SK-N-SH treated with all-trans-retinoic acid at 6 μM for 48 hours (cell line): ENCODE measurements around the gene LANCL3.

ENCODE experiments used
- ATAC-seq: fragments of 200-7000 bp; cut with Tn5 transposase; 3 replicates; pipeline ENCODE4 v1.9.1; 2020; ENCODE audit warnings: mild to moderate bottlenecking, moderate library complexity
- ARNTL ChIP-seq: fragments of 450-650 bp; formaldehyde crosslinking; IDR thresholded peaks from 2 replicates; pipeline ENCODE4 v1.5.0; 2020; ENCODE audit warnings: low read depth, mild to moderate bottlenecking, moderate library complexity, borderline replicate concordance
- BACH2 ChIP-seq: fragments of 250-450 bp; sonication (Bioruptor Pico); IDR thresholded peaks from 2 replicates; pipeline ENCODE4 v1.9.0; 2021; ENCODE audit warnings: mild to moderate bottlenecking, borderline replicate concordance
- CREB5 ChIP-seq: fragments of 250-450 bp; sonication (Bioruptor Pico); IDR thresholded peaks from 2 replicates; pipeline ENCODE4 v1.5.1; 2020; ENCODE audit warnings: low read depth, mild to moderate bottlenecking, moderate library complexity
- CSDC2 ChIP-seq: fragments of 250-450 bp; sonication (Bioruptor Pico); IDR thresholded peaks from 2 replicates; pipeline ENCODE4 v1.5.0; 2020; ENCODE audit warnings: mild to moderate bottlenecking, moderate library complexity
- ESRRG ChIP-seq: fragments of 250-450 bp; sonication (Bioruptor Pico); IDR thresholded peaks from 2 replicates; pipeline ENCODE4 v1.6.1; 2021; ENCODE audit warnings: mild to moderate bottlenecking
- GLIS3 ChIP-seq: fragments of 250-450 bp; sonication (Bioruptor Pico); IDR thresholded peaks from 2 replicates; pipeline ENCODE4 v1.5.0; 2020; ENCODE audit warnings: mild to moderate bottlenecking, moderate library complexity
- ISL1 ChIP-seq: fragments of 250-450 bp; sonication (Bioruptor Pico); IDR thresholded peaks from 2 replicates; pipeline ENCODE4 v2.1.2; 2022; ENCODE audit warnings: mild to moderate bottlenecking, moderate library complexity
- OSR1 ChIP-seq: fragments of 250-450 bp; sonication (Bioruptor Pico); IDR thresholded peaks from 2 replicates; pipeline ENCODE4 v1.8.0; 2022; ENCODE audit warnings: moderate library complexity, mild to moderate bottlenecking, inconsistent platforms
- POU6F1 ChIP-seq: fragments of 250-450 bp; sonication (Bioruptor Pico); IDR thresholded peaks from 2 replicates; pipeline ENCODE4 v1.8.0; 2021; ENCODE audit warnings: low read depth, mild to moderate bottlenecking, moderate library complexity, borderline replicate concordance
- PPARA ChIP-seq: fragments of 250-450 bp; sonication (Bioruptor Pico); IDR thresholded peaks from 2 replicates; pipeline ENCODE4 v1.5.0; 2020; ENCODE audit warnings: mild to moderate bottlenecking, borderline replicate concordance
- RARB ChIP-seq: fragments of 250-450 bp; sonication (Bioruptor Pico); IDR thresholded peaks from 2 replicates; pipeline ENCODE4 v1.8.0; 2021; ENCODE audit warnings: mild to moderate bottlenecking, moderate library complexity
- SNAI2 ChIP-seq: fragments of 250-450 bp; sonication (Bioruptor Pico); IDR thresholded peaks from 2 replicates; pipeline ENCODE4 v1.5.0; 2020; ENCODE audit warnings: mild to moderate bottlenecking, moderate library complexity
- TCF4 ChIP-seq: fragments of 250-450 bp; sonication (Bioruptor Pico); IDR thresholded peaks from 2 replicates; pipeline ENCODE4 v1.8.0; 2021; ENCODE audit warnings: mild to moderate bottlenecking, moderate library complexity, borderline replicate concordance
- TOX ChIP-seq: fragments of 250-450 bp; sonication (Bioruptor Pico); IDR thresholded peaks from 2 replicates; pipeline ENCODE4 v1.8.0; 2021; ENCODE audit warnings: mild to moderate bottlenecking, moderate library complexity, borderline replicate concordance
- TSHZ2 ChIP-seq: fragments of 250-450 bp; sonication (Bioruptor Pico); IDR thresholded peaks from 2 replicates; pipeline ENCODE4 v1.5.0; 2020; ENCODE audit warnings: mild to moderate bottlenecking, moderate library complexity
- ZC3H10 ChIP-seq: fragments of 250-450 bp; sonication (Bioruptor Pico); IDR thresholded peaks from 2 replicates; pipeline ENCODE4 v1.5.1; 2021; ENCODE audit warnings: mild to moderate bottlenecking, moderate library complexity
- ZFP3 ChIP-seq: fragments of 250-450 bp; sonication (Bioruptor Pico); IDR thresholded peaks from 2 replicates; pipeline ENCODE4 v1.5.0; 2020; ENCODE audit warnings: mild to moderate bottlenecking, moderate library complexity
- ZFP30 ChIP-seq: fragments of 450-650 bp; formaldehyde crosslinking; IDR thresholded peaks from 2 replicates; pipeline ENCODE4 v1.5.0; 2022; ENCODE audit warnings: mild to moderate bottlenecking, moderate library complexity
- ZNF565 ChIP-seq: fragments of 450-650 bp; formaldehyde crosslinking; conservative IDR thresholded peaks from 2 replicates; pipeline ENCODE4 v1.5.0; 2020; ENCODE audit warnings: low read depth, mild to moderate bottlenecking, moderate library complexity
- ZNF8 ChIP-seq: fragments of 450-650 bp; formaldehyde crosslinking; IDR thresholded peaks from 2 replicates; pipeline ENCODE4 v1.5.0; 2020; ENCODE audit warnings: mild to moderate bottlenecking, moderate library complexity
- TF ChIP-seq, protein P1 (sequence below): fragments of 250-450 bp; sonication (Bioruptor Pico); IDR thresholded peaks from 2 replicates; pipeline ENCODE4 v1.8.0; 2020; ENCODE audit warnings: mild to moderate bottlenecking, moderate library complexity, borderline replicate concordance
- TF ChIP-seq, protein P2 (sequence below): fragments of 250-450 bp; sonication (Bioruptor Pico); IDR thresholded peaks from 2 replicates; pipeline ENCODE4 v1.5.1; 2021; ENCODE audit warnings: mild to moderate bottlenecking, moderate library complexity

The LANCL3 gene

GRCh38 chrX:37659047-37659446, 87.6 kb downstream of the LANCL3 start:
- TF ChIP-seq ESRRG (CRISPR knock-in tag) (no peak), RARB (CRISPR knock-in tag) (no peak), ZNF8 (CRISPR knock-in tag) (no peak), SNAI2 (CRISPR knock-in tag) (no peak), TSHZ2 (CRISPR knock-in tag) (no peak), ZFP3 (no peak), PPARA (CRISPR knock-in tag) (no peak), ZC3H10 (no peak), POU6F1 (CRISPR knock-in tag) (no peak), OSR1 (no peak), CSDC2 (CRISPR knock-in tag) (no peak), BACH2 (no peak)
- TF ChIP-seq, protein P1, sequence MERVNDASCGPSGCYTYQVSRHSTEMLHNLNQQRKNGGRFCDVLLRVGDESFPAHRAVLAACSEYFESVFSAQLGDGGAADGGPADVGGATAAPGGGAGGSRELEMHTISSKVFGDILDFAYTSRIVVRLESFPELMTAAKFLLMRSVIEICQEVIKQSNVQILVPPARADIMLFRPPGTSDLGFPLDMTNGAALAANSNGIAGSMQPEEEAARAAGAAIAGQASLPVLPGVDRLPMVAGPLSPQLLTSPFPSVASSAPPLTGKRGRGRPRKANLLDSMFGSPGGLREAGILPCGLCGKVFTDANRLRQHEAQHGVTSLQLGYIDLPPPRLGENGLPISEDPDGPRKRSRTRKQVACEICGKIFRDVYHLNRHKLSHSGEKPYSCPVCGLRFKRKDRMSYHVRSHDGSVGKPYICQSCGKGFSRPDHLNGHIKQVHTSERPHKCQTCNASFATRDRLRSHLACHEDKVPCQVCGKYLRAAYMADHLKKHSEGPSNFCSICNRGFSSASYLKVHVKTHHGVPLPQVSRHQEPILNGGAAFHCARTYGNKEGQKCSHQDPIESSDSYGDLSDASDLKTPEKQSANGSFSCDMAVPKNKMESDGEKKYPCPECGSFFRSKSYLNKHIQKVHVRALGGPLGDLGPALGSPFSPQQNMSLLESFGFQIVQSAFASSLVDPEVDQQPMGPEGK (CRISPR knock-in tag) = no peak
- ATAC-seq = no peak

DNA sequence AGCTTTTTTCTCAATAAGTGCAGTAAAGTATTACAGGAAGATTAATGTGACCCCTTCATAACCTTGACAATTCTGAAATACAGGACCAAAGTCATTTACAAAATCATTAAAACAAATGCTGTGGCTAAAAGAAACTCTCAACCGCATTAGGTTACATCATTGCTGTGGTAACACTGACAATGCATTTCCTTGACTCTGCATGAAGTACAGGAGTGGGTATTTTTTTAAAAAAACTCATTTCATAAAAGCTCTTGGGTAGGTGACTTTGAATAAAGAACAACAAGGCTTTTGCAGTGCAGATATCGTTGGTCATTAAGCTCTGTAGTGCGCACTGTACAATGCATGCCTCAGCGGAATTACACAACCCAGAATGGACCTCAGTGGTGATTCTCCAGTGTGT, 90.7 kb downstream of the LANCL3 start:
- no peak for TF ChIP-seq POU6F1 (CRISPR knock-in tag)
- TF ChIP-seq ESRRG (CRISPR knock-in tag) = no peak
- TF ChIP-seq BACH2 = no peak
- no peak for TF ChIP-seq ZNF8 (CRISPR knock-in tag)
- no peak for TF ChIP-seq TOX (CRISPR knock-in tag)
- TF ChIP-seq ISL1 (CRISPR knock-in tag) = no peak
- TF ChIP-seq ZNF565 (CRISPR knock-in tag) = no peak
- TF ChIP-seq ZFP3 = no peak
- TF ChIP-seq, protein P1 (CRISPR knock-in tag) = no peak
- no peak for TF ChIP-seq CSDC2 (CRISPR knock-in tag)
- TF ChIP-seq, protein P2, sequence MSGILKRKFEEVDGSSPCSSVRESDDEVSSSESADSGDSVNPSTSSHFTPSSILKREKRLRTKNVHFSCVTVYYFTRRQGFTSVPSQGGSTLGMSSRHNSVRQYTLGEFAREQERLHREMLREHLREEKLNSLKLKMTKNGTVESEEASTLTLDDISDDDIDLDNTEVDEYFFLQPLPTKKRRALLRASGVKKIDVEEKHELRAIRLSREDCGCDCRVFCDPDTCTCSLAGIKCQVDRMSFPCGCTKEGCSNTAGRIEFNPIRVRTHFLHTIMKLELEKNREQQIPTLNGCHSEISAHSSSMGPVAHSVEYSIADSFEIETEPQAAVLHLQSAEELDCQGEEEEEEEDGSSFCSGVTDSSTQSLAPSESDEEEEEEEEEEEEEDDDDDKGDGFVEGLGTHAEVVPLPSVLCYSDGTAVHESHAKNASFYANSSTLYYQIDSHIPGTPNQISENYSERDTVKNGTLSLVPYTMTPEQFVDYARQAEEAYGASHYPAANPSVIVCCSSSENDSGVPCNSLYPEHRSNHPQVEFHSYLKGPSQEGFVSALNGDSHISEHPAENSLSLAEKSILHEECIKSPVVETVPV (CRISPR knock-in tag) = no peak
- TF ChIP-seq ARNTL (CRISPR knock-in tag) = no peak
- no peak for TF ChIP-seq SNAI2 (CRISPR knock-in tag)
- no peak for ATAC-seq

GRCh38 chrX:37666516-37666915, 95.1 kb downstream of the LANCL3 start:
- ATAC-seq = no peak
- TF ChIP-seq ISL1 (CRISPR knock-in tag) = no peak
- TF ChIP-seq ZFP3 = no peak
- TF ChIP-seq ZNF8 (CRISPR knock-in tag) = no peak
- no peak for TF ChIP-seq SNAI2 (CRISPR knock-in tag)
- no peak for TF ChIP-seq GLIS3 (CRISPR knock-in tag)
- TF ChIP-seq POU6F1 (CRISPR knock-in tag) = no peak
- TF ChIP-seq CREB5 (CRISPR knock-in tag) = no peak
- TF ChIP-seq ZFP30 (CRISPR knock-in tag) = no peak
- no peak for TF ChIP-seq ZNF565 (CRISPR knock-in tag)
- TF ChIP-seq TCF4 (CRISPR knock-in tag) = no peak
- TF ChIP-seq TOX (CRISPR knock-in tag) = no peak
- TF ChIP-seq CSDC2 (CRISPR knock-in tag) = no peak
- no peak for TF ChIP-seq ARNTL (CRISPR knock-in tag)
- no peak for TF ChIP-seq BACH2
